Neutrophil (primary cell): Measurements from ENCODE around the gene HPDL.

ENCODE experiments used
- H3K27ac ChIP-seq: fragments of 200-600 bp; sonication (generic); 2 replicates; pipeline ENCODE4 v1.5.1; 2016; ENCODE audit warnings: mild to moderate bottlenecking, moderate library complexity
- H3K27me3 ChIP-seq: fragments of 200-600 bp; sonication (generic); 2 replicates; pipeline ENCODE4 v1.6.0; 2016; ENCODE audit warnings: mild to moderate bottlenecking
- H3K36me3 ChIP-seq: fragments of 200-600 bp; sonication (generic); 2 replicates; pipeline ENCODE4 v1.5.1; 2017
- H3K4me1 ChIP-seq, 2 experiments: fragments of 200-600 bp in 1 of 2; sonication (generic) in 1 of 2; 1 replicate in 1 of 2; 2 replicates in 1 of 2; pipeline versions ENCODE4 v1.5.1 to v1.6.1; 2013 to 2016; ENCODE audit warnings: low read depth in 1 of 2, low read length in 1 of 2, mild to moderate bottlenecking in 1 of 2, moderate library complexity in 1 of 2; ENCODE audit not compliant: control insufficient read depth in 1 of 2, insufficient read depth in 1 of 2
- H3K4me3 ChIP-seq, 2 experiments: fragments of 200-600 bp in 1 of 2; sonication (generic) in 1 of 2; 1 replicate in 1 of 2; 2 replicates in 1 of 2; pipeline ENCODE4 v1.5.1; 2013 to 2016; ENCODE audit warnings: low read depth in 1 of 2, low read length in 1 of 2, mild to moderate bottlenecking in 1 of 2, moderate library complexity in 1 of 2
- H3K9me3 ChIP-seq: fragments of 200-600 bp; sonication (generic); 2 replicates; pipeline ENCODE4 v1.5.1; 2016
- CTCF ChIP-seq: fragments of 200-600 bp; sonication (generic); IDR thresholded peaks from 2 replicates; pipeline ENCODE4 v1.5.1; 2016; ENCODE audit warnings: antibody characterized with exemption

HPDL gene

GRCh38 chr1:45327644-45328515 is 1.2 kb downstream of the HPDL start:
- H3K27ac ChIP-seq: no peak overlapping the region
- peak overlapping the region; percentile 52 to 58 for H3K4me3 ChIP-seq
- peaks cover 12 to 14% of the 10 kb centered on the region in 2 experiments for H3K4me1 ChIP-seq
- peaks cover 23% of the 10 kb centered on the region for H3K36me3 ChIP-seq
- TF ChIP-seq CTCF: no peak
- H3K27me3 ChIP-seq: peaks cover 29% of the 10 kb centered on the region
- no peaks in the 10 kb centered on the region for H3K9me3 ChIP-seq

DNA sequence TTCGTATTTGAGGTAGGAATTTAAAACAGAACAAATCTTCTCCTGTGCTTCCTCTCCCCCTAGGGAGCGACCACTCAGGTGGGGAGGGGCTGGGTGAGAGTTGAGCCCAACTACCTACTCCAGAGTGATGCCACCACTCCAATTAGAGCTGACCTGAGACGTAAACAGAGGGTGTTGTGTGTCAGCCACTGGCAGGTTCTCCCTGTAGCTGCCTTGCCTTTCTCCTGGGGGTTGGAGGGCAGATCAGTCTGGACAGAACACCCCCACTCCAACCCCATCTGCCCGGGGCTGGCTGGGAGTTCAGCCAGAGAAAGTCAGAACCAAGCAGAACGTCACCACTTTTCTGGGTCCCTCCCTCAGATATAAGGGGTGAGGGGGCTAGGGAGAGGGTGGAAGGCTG is 2.0 kb downstream of the HPDL start:
- H3K27ac ChIP-seq: no peak overlapping the region
- TF ChIP-seq CTCF: no peak
- peaks cover 29% of the 10 kb centered on the region for H3K27me3 ChIP-seq
- peaks cover 12 to 14% of the 10 kb centered on the region in 2 experiments for H3K4me1 ChIP-seq
- H3K36me3 ChIP-seq: peaks cover 29% of the 10 kb centered on the region
- no peak overlapping the region for H3K4me3 ChIP-seq
- H3K9me3 ChIP-seq: no peaks in the 10 kb centered on the region

DNA sequence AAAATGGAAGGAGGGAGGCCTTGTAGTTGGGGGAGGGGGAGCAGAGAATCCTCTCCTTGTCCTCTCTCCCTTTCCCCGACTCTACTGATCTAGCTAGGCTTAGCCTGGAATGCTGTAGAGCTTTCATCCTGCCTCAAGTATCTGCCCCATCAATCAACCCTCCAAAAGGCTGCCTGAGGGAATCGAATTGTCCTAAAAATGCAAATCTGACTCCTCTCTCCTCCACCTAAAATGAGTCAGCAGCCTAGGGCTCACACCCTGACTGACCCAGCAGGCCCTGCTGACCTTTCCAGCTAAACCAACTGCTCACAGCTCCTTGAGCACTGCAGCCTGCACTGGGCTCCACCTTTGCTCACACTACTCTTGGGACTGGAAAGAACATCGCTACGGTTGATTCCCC is 2.8 kb downstream of the HPDL start:
- H3K27me3 ChIP-seq: peaks cover 29% of the 10 kb centered on the region
- no peak overlapping the region for H3K4me3 ChIP-seq
- H3K27ac ChIP-seq: no peak overlapping the region
- H3K36me3 ChIP-seq: peaks cover 29% of the 10 kb centered on the region
- no peak for TF ChIP-seq CTCF
- H3K9me3 ChIP-seq: no peaks in the 10 kb centered on the region
- peaks cover 16 to 19% of the 10 kb centered on the region in 2 experiments for H3K4me1 ChIP-seq

GRCh38 chr1:45331436-45332345 is 5.0 kb downstream of the HPDL start:
- Histone ChIP-seq H3K27ac (no peak overlapping the region), H3K36me3 (peaks cover 29% of the 10 kb centered on the region), H3K4me3 (no peak overlapping the region), H3K27me3 (peaks cover 15% of the 10 kb centered on the region), H3K9me3 (no peaks in the 10 kb centered on the region), H3K4me1 (peaks cover 15 to 16% of the 10 kb centered on the region in 2 experiments)
- no peak for TF ChIP-seq CTCF

DNA sequence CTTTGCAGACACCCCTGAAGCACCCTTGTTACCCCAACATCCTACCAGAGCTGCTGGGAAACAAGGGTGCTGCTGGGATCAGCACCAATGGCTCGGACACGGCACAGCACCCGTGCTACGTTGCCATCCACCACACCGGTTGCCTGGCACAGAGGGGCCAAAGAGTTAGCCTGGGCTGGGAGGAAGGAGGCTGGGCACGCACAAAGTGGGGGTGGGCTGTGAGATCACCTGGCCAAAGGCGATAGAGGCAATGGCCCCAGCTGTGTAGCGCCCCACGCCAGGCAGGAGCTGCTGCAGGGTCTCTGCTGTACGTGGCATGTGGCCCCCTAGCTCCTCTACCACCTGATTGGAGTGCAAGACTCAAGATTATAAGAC is 5.6 kb downstream of the HPDL start:
- peaks cover 29% of the 10 kb centered on the region for H3K36me3 ChIP-seq

More for the DNA sequence above, 5.6 kb downstream of the HPDL start:
- peaks cover 9% of the 10 kb centered on the region for H3K27me3 ChIP-seq
- H3K9me3 ChIP-seq: no peaks in the 10 kb centered on the region
- H3K27ac ChIP-seq: no peak overlapping the region
- no peak for TF ChIP-seq CTCF
- peaks cover 8 to 10% of the 10 kb centered on the region in 2 experiments for H3K4me1 ChIP-seq
- no peak overlapping the region for H3K4me3 ChIP-seq
